HepG2 (cell line): ENCODE data around the gene ZKSCAN2. TPM values are rescaled to one million over a fixed set of nuclear protein-coding genes. Genes with fewer than 3 reads are reported as not detected.
A peak's percentile ranks its signal among the peaks of the same experiment; 100 is the strongest.

Source experiments
- ATAC-seq: fragments of 200-7000 bp; cut with Tn5 transposase; 3 replicates; pipeline ENCODE4 v1.9.1; 2020; ENCODE audit warnings: mild to moderate bottlenecking, moderate library complexity
- BruUV-seq: library from RNA; stranded (reverse); fragments of 400-500 nt; replicated peaks from 2 replicates; lab custom pipeline; 2021; lab: Mats Ljungman, UMichigan
- CTCF ChIA-PET: fragments of 300-600 bp; formaldehyde crosslinking; extraction: SDS; loops from one replicate; lab custom pipeline; 2021; ENCODE audit warnings: low total read pairs, inconsistent platforms, low intra/inter-chr PET ratio; lab: Yijun Ruan, JAX
- POLR2A ChIA-PET: fragments of 350-600 bp; sonication (Branson Sonifier 250); formaldehyde crosslinking; loops from one replicate; lab custom pipeline; 2020; ENCODE audit warnings: antibody characterized with exemption, inconsistent platforms; lab: Yijun Ruan, JAX
- DNase-seq: peaks from one replicate; pipeline ENCODE4 v3.0.0-alpha.2; 2015; ENCODE audit warnings: low spot score
- FAIRE-seq: peaks from 3 replicates; lab custom pipeline; 2011; peaks lifted over from hg19 to GRCh38; lab: Jason Lieb, UNC
- H2AFZ ChIP-seq: one replicate; pipeline ENCODE4 v1.6.1; 2011; ENCODE audit warnings: low read length, inconsistent platforms
- H3K27ac ChIP-seq: fragments of 300-600 bp; 3 replicates; pipeline ENCODE4 v1.8.0; 2011; ENCODE audit warnings: mixed run types, mild to moderate bottlenecking, mixed read lengths, low read length, inconsistent platforms; ENCODE audit not compliant: insufficient read depth; ENCODE audit errors: extremely low read length
- H3K27me3 ChIP-seq, 2 experiments: fragments of 200-600 bp in 1 of 2; 2 replicates in 1 of 2; 3 replicates in 1 of 2; pipeline versions ENCODE4 v1.6.0 to v1.8.0; 2011; ENCODE audit warnings: low read length in 2 of 2, mild to moderate bottlenecking in 2 of 2, moderate library complexity in 2 of 2, inconsistent platforms in 1 of 2; ENCODE audit not compliant: insufficient read depth in 2 of 2, control insufficient read depth in 1 of 2
- H3K36me3 ChIP-seq, 2 experiments: fragments of 200-600 bp in 1 of 2; replicated peaks in 1 of 2; 2 replicates in 1 of 2; 3 replicates in 1 of 2; pipeline versions ENCODE4 v1.5.1 to v1.8.0; 2011; ENCODE audit warnings: low read length in 2 of 2, inconsistent platforms in 1 of 2; ENCODE audit not compliant: insufficient read depth in 2 of 2, control insufficient read depth in 1 of 2
- H3K4me1 ChIP-seq: 2 replicates; pipeline ENCODE4 v1.5.1; 2012; ENCODE audit warnings: low read length, inconsistent platforms; ENCODE audit not compliant: insufficient read depth
- H3K4me2 ChIP-seq: 2 replicates; pipeline ENCODE4 v1.6.0; 2011; ENCODE audit warnings: low read depth, low read length, inconsistent platforms
- H3K4me3 ChIP-seq, 3 experiments: fragments of 200-600 bp in 1 of 3; sonication (generic), shearing (Covaris generic) in 1 of 3; replicated peaks in 1 of 3; 2 replicates each; pipeline ENCODE4 v1.5.1; 2011 to 2016; ENCODE audit warnings: low read length in 3 of 3, inconsistent platforms in 2 of 3, low read depth in 2 of 3, mild to moderate bottlenecking in 2 of 3, control low read depth in 1 of 3, mixed read lengths in 1 of 3; ENCODE audit not compliant: insufficient read depth in 1 of 3
- H3K79me2 ChIP-seq: one replicate; pipeline ENCODE4 v1.6.1; 2011; ENCODE audit warnings: low read length, inconsistent platforms; ENCODE audit not compliant: insufficient read depth
- H3K9ac ChIP-seq: 2 replicates; pipeline ENCODE4 v1.6.0; 2011; ENCODE audit warnings: mild to moderate bottlenecking, low read depth, low read length, inconsistent platforms; ENCODE audit not compliant: insufficient read depth
- H3K9me3 ChIP-seq: 2 replicates; pipeline ENCODE4 v1.5.1; 2012; ENCODE audit warnings: mild to moderate bottlenecking, low read length
- H4K20me1 ChIP-seq: 2 replicates; pipeline ENCODE4 v1.6.0; 2011; ENCODE audit warnings: inconsistent platforms, mild to moderate bottlenecking, low read length, moderate library complexity; ENCODE audit not compliant: insufficient read depth
- CEBPB ChIP-seq: IDR thresholded peaks from 2 replicates; pipeline ENCODE4 v1.6.1; 2011; ENCODE audit warnings: low read depth, low read length, improper control_type of control experiment, borderline replicate concordance
- DZIP1 ChIP-seq: sonication (generic); formaldehyde crosslinking; IDR thresholded peaks from 2 replicates; pipeline ENCODE4 v1.5.0; 2020; ENCODE audit warnings: mild to moderate bottlenecking, missing genetic modification reagents
- GPBP1L1 ChIP-seq: sonication (generic); formaldehyde crosslinking; IDR thresholded peaks from 2 replicates; pipeline ENCODE4 v1.5.0; 2020; ENCODE audit warnings: mild to moderate bottlenecking, missing genetic modification reagents
- MLX ChIP-seq: IDR thresholded peaks from 2 replicates; pipeline ENCODE4 v1.6.1; 2016
- SMAD1 ChIP-seq: sonication (generic); formaldehyde crosslinking; IDR thresholded peaks from 2 replicates; pipeline ENCODE4 v1.4.0; 2020; ENCODE audit warnings: missing genetic modification reagents, low read depth, mild to moderate bottlenecking, borderline replicate concordance
- ZBTB43 ChIP-seq: sonication (generic); formaldehyde crosslinking; conservative IDR thresholded peaks from 2 replicates; pipeline ENCODE4 v1.4.0; 2020; ENCODE audit warnings: missing genetic modification reagents
- ZBTB44 ChIP-seq: sonication (generic); formaldehyde crosslinking; IDR thresholded peaks from 2 replicates; pipeline ENCODE4 v1.4.0; 2020; ENCODE audit warnings: missing genetic modification reagents
- ZFAT ChIP-seq: sonication (generic); formaldehyde crosslinking; conservative IDR thresholded peaks from 2 replicates; pipeline ENCODE4 v1.8.1; 2023; ENCODE audit warnings: missing genetic modification reagents, inconsistent platforms
- ZNF430 ChIP-seq: sonication (generic); formaldehyde crosslinking; IDR thresholded peaks from 2 replicates; pipeline ENCODE4 v1.9.0; 2021; ENCODE audit warnings: mild to moderate bottlenecking, missing genetic modification reagents
- WGBS: methylation state at CpG from one replicate; pipeline ENCODE4 v1.1.6; 2017; ENCODE audit warnings: low lambda C conversion rate; 5-methylcytosine and 5-hydroxymethylcytosine counted together
- in situ Hi-C: cut with HindIII; loops from 2 replicates; pipeline ENCODE4 v1.10.0; 2017; ENCODE audit warnings: low pct_unique_long_range_greater_than_20kb; ENCODE audit not compliant: extremely low pct_ligation_motif_present
- intact Hi-C: fragments of 100-400 bp; cut with micrococcal nuclease; formaldehyde crosslinking; loops from one replicate; pipeline ENCODE4 v1.10.0; 2022; ENCODE audit not compliant: unreplicated experiment
- polyA plus RNA-seq, 8 experiments: library from polyadenylated mRNA; depleted of rRNA in 3 of 8; stranded (reverse) in 7 of 8; unstranded in 1 of 8; fragments of >200 nt; fragmentation: Illumina TruSeq in 4 of 8; extraction: Trizol in 4 of 8; gene quantifications; 2 replicates each; pipeline versions ENCODE4 v1.2.1 to v1.2.3, GENCODE V29; 2011 to 2016; ENCODE audit warnings: low read depth in 4 of 8, missing spikeins in 1 of 8, mixed read lengths in 1 of 8; ENCODE audit not compliant: insufficient read depth in 1 of 8
- total RNA-seq, 5 experiments: library from RNA; depleted of rRNA; stranded (reverse); fragments of >200 nt; fragmentation: Illumina TruSeq; extraction: Trizol; gene quantifications; 2 replicates each; pipeline ENCODE4 v1.2.3, GENCODE V29; 2016; ENCODE audit warnings: low read depth in 1 of 5

Gene ZKSCAN2
- total and polyA plus RNA-seq, 2 of the 13 experiments (the other 11 are each of a cell fraction or from before 2014, with no cell fraction given) = 4.2 to 11.1 TPM

GRCh38 chr16:25257956-25258860 is 563 bp upstream of the ZKSCAN2 start (continued):
- TF ChIP-seq CEBPB (no peak), MLX (CRISPR knock-in tag) (no peak), ZBTB43 (CRISPR knock-in tag) (peak; percentile 90), ZBTB44 (peak; percentile 63; the same call in 1 of the 2 replicates)

GRCh38 chr16:25256695-25257469 is 763 bp downstream of the ZKSCAN2 start:
- Histone ChIP-seq H3K9ac (peak overlapping the region; percentile 98), H3K4me3 (peak overlapping the region; percentile 81 to 86 (median 83)), H4K20me1 (peaks cover 21% of the 10 kb centered on the region), H3K36me3 (peaks cover 16 to 30% of the 10 kb centered on the region in 2 experiments), H3K27ac (peak overlapping the region; percentile 99), H3K79me2 (peaks cover 55% of the 10 kb centered on the region), H2AFZ (no peak overlapping the region), H3K4me1 (peaks cover 32% of the 10 kb centered on the region), H3K27me3 (no peaks in the 10 kb centered on the region; a peak in 1 of 5 replicates), H3K9me3 (no peaks in the 10 kb centered on the region), H3K4me2 (peak overlapping the region; percentile 98)
- BruUV-seq = TSS peak; percentile 84
- FAIRE-seq (peak; percentile 12), DNase-seq (peak; percentile 40), ATAC-seq (peak; percentile 40)
- intact Hi-C loops (no loop called here), in situ Hi-C loops (no loop called here)
- POLR2A ChIA-PET = interaction anchor here (1.0 to 1.1 kb wide), 3 partner anchors 14 to 79 kb away, joined by 3 to 4 read pairs (median 4); no protein-coding TSS in a partner anchor
- CTCF ChIA-PET = no interaction called here
- 0% methylated on average over 24 of the region's 24 CpGs for WGBS
- no peak for TF ChIP-seq GPBP1L1
- TF ChIP-seq DZIP1 (CRISPR knock-in tag) = no peak
- TF ChIP-seq SMAD1 (CRISPR knock-in tag) = no peak
- no peak; the same call in 1 of the 2 replicates for TF ChIP-seq ZNF430 (CRISPR knock-in tag)
- TF ChIP-seq ZFAT (CRISPR knock-in tag) = no peak
